Skeletal muscle satellite cell (primary cell): ENCODE data around the gene FLNC.

Experiments
- H3K27me3 ChIP-seq: 2 replicates; pipeline ENCODE4 v1.7.0; 2013; ENCODE audit warnings: low read length; ENCODE audit not compliant: control insufficient read depth, insufficient read depth
- H3K36me3 ChIP-seq: 2 replicates; pipeline ENCODE4 v1.7.0; 2013; ENCODE audit warnings: mild to moderate bottlenecking, control low read depth, low read length; ENCODE audit not compliant: insufficient read depth
- H3K4me1 ChIP-seq: 2 replicates; pipeline ENCODE4 v1.7.0; 2013; ENCODE audit warnings: low read length; ENCODE audit not compliant: control insufficient read depth, insufficient read depth
- H3K4me2 ChIP-seq: 2 replicates; pipeline ENCODE4 v1.7.0; 2013; ENCODE audit warnings: mild to moderate bottlenecking, low read length
- H3K4me3 ChIP-seq: 2 replicates; pipeline ENCODE4 v1.7.0; 2013; ENCODE audit warnings: low read length
- H3K9ac ChIP-seq: 2 replicates; pipeline ENCODE4 v1.7.0; 2013; ENCODE audit warnings: mild to moderate bottlenecking, low read depth, low read length, moderate library complexity
- H3K9me3 ChIP-seq: replicated peaks from 2 replicates; pipeline ENCODE4 v1.7.0; 2013; ENCODE audit warnings: mild to moderate bottlenecking, control low read depth, low read length

FLNC gene

DNA sequence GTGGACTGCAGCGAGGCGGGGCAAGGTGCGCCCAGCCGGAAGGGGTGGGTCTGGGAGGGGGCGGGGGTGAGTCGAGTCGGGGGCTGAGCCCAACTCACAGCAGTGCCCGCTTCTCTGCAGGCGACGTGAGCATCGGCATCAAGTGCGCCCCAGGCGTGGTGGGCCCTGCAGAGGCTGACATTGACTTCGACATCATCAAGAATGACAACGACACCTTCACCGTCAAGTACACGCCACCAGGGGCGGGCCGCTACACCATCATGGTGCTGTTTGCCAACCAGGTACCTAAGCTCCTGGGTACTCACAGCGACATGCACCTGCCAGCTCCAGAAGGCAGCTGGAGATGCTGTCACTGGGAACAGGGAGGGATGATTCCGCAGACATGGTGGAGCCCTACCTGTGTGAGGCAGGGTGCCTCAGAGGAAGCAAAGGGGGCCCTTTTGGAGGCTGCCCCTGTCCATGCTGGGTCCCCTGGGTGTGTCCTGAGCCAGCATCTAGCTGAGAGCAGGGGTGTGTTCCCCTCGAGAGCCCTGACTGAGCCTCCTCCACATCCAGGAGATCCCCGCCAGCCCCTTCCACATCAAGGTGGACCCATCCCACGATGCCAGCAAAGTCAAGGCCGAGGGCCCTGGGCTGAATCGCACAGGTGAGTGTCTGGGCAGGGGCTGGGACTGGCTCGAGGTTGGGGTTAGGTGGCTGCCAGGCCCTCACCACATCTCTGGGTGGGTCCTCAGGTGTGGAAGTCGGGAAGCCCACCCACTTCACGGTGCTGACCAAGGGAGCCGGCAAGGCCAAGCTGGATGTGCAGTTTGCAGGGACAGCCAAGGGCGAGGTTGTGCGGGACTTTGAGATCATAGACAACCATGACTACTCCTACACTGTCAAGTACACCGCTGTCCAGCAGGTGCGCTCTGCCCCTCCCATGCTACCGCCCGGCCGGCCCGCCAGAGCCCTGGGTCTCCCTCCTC lies 12.8 kb downstream of the FLNC start:
- Histone ChIP-seq H3K36me3 (peaks cover 97% of the 10 kb centered on the region), H3K4me3 (no peak overlapping the region), H3K9ac (no peak overlapping the region), H3K4me2 (no peak overlapping the region), H3K4me1 (peaks cover 14% of the 10 kb centered on the region), H3K27me3 (no peaks in the 10 kb centered on the region), H3K9me3 (no peaks in the 10 kb centered on the region)

- peaks cover 14% of the 10 kb centered on the region for H3K4me1 ChIP-seq
- H3K4me2 ChIP-seq = no peak overlapping the region
- H3K9ac ChIP-seq = no peak overlapping the region
- peaks cover 95% of the 10 kb centered on the region for H3K36me3 ChIP-seq
- no peaks in the 10 kb centered on the region for H3K9me3 ChIP-seq
- no peaks in the 10 kb centered on the region for H3K27me3 ChIP-seq
- H3K4me3 ChIP-seq = no peak overlapping the region
Measured at GRCh38 chr7:128843938-128844621, 13.9 kb downstream of the FLNC start.

DNA sequence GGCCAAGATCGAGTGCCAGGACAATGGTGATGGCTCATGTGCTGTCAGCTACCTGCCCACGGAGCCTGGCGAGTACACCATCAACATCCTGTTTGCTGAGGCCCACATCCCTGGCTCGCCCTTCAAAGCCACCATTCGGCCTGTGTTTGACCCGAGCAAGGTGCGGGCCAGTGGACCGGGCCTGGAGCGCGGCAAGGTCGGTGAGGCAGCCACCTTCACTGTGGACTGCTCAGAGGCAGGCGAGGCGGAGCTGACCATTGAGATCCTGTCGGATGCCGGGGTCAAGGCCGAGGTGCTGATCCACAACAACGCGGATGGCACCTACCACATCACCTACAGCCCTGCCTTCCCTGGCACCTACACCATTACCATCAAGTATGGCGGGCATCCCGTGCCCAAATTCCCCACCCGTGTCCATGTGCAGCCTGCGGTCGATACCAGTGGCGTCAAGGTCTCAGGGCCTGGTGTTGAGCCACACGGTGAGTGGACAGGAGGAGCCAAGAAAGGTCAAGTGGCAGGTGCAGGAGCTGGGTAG lies 14.6 kb downstream of the FLNC start:
- Histone ChIP-seq H3K27me3 (no peaks in the 10 kb centered on the region), H3K9ac (no peak overlapping the region), H3K36me3 (peaks cover 95% of the 10 kb centered on the region), H3K4me1 (peaks cover 14% of the 10 kb centered on the region), H3K4me3 (no peak overlapping the region), H3K4me2 (no peak overlapping the region), H3K9me3 (no peaks in the 10 kb centered on the region)

GRCh38 chr7:128845475-128845874 lies 15.3 kb downstream of the FLNC start:
- Histone ChIP-seq H3K4me2 (no peak overlapping the region), H3K36me3 (peaks cover 95% of the 10 kb centered on the region), H3K4me1 (peaks cover 14% of the 10 kb centered on the region), H3K4me3 (no peak overlapping the region), H3K27me3 (no peaks in the 10 kb centered on the region), H3K9me3 (no peaks in the 10 kb centered on the region), H3K9ac (no peak overlapping the region)

DNA sequence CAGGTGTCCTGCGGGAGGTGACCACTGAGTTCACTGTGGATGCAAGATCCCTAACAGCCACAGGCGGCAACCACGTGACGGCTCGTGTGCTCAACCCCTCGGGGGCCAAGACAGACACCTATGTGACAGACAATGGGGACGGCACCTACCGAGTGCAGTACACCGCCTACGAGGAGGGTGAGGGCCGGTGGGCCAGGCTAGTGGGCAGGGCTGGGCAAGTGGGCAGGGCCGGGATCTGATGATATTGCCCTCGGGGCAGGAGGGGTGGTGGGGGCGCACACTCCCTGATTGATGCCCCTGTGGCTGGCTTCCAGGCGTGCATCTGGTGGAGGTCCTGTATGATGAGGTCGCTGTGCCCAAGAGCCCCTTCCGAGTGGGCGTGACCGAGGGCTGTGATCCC lies 15.8 kb downstream of the FLNC start:
- Histone ChIP-seq H3K4me1 (peaks cover 9% of the 10 kb centered on the region), H3K27me3 (no peaks in the 10 kb centered on the region), H3K9me3 (no peaks in the 10 kb centered on the region), H3K9ac (no peak overlapping the region), H3K4me3 (no peak overlapping the region), H3K4me2 (no peak overlapping the region), H3K36me3 (peaks cover 95% of the 10 kb centered on the region)

DNA sequence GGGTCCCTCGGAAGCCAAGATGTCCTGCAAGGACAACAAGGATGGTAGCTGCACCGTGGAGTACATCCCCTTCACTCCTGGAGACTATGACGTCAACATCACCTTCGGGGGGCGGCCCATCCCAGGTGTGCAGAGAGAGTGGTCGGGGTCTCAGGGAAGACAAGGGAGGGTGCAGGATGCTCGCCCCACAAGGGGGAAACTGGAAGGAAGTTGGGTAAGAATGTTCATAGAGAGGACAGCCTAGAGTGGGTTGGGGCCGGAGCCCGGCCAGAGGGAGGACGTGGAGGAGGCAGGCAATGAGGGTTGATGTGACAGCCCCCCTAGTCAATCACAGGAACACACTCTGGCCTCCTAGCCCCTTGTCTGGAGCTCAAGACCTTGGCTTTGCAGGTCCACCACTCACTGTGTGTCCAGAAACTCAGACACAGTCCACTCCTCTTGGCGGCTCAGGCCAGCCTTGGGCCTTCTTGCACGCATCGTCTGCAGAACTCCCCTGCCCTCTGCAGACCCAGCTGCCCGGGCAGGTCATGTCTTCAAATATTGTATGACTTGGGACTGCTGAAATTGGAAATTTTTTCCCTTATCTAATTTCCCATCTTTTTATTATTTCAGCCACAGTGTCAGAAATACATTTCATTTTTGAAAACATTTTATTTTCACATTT lies 16.7 kb downstream of the FLNC start:
- H3K4me1 ChIP-seq = peaks cover under 1% of the 10 kb centered on the region
- no peak overlapping the region for H3K4me3 ChIP-seq
- H3K9me3 ChIP-seq = no peaks in the 10 kb centered on the region
- H3K9ac ChIP-seq = no peak overlapping the region
- H3K4me2 ChIP-seq = no peak overlapping the region
- H3K27me3 ChIP-seq = no peaks in the 10 kb centered on the region
- peaks cover 92% of the 10 kb centered on the region for H3K36me3 ChIP-seq

DNA sequence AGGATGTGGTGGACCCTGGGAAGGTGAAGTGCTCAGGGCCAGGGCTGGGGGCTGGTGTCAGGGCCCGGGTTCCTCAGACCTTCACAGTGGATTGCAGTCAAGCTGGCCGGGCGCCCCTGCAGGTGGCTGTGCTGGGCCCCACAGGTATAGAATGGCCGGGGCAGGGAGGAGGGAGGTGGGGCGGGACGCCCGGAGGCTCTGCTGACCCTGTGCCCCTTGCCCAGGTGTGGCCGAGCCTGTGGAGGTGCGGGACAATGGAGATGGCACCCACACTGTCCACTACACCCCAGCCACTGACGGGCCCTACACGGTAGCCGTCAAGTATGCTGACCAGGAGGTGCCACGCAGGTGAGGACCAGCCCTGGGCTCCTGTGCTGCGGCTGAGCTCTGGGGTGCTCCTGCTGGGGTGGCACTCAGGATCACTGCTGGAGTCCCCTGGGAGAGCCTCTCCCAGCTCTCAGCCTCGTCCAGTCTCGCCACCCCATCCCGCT lies 17.6 kb downstream of the FLNC start:
- no peak overlapping the region for H3K4me2 ChIP-seq
- no peaks in the 10 kb centered on the region for H3K9me3 ChIP-seq
- H3K4me3 ChIP-seq = no peak overlapping the region
- H3K9ac ChIP-seq = no peak overlapping the region
- no peaks in the 10 kb centered on the region for H3K27me3 ChIP-seq
- H3K36me3 ChIP-seq = peaks cover 93% of the 10 kb centered on the region
- H3K4me1 ChIP-seq = no peaks in the 10 kb centered on the region

- Histone ChIP-seq H3K4me3 (no peak overlapping the region), H3K9ac (no peak overlapping the region), H3K36me3 (peaks cover 93% of the 10 kb centered on the region), H3K9me3 (no peaks in the 10 kb centered on the region), H3K4me1 (no peaks in the 10 kb centered on the region), H3K4me2 (no peak overlapping the region), H3K27me3 (no peaks in the 10 kb centered on the region)
Measured at GRCh38 chr7:128848289-128849155, 18.3 kb downstream of the FLNC start.

DNA sequence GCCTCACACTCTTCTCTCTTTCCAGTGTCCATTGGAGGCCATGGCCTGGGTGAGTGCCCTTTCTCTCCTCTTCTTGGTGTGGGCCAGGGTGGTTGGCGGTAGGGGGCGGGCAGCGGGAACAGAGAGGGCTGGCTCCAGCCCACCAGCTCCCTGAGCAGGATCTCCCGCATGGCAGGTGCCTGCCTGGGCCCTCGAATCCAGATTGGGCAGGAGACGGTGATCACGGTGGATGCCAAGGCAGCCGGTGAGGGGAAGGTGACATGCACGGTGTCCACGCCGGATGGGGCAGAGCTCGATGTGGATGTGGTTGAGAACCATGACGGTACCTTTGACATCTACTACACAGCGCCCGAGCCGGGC lies 18.9 kb downstream of the FLNC start:
- H3K4me1 ChIP-seq = no peaks in the 10 kb centered on the region
- peaks cover 93% of the 10 kb centered on the region for H3K36me3 ChIP-seq
- no peaks in the 10 kb centered on the region for H3K27me3 ChIP-seq
- no peak overlapping the region for H3K9ac ChIP-seq
- H3K4me3 ChIP-seq = no peak overlapping the region
- no peak overlapping the region for H3K4me2 ChIP-seq
- H3K9me3 ChIP-seq = no peaks in the 10 kb centered on the region

DNA sequence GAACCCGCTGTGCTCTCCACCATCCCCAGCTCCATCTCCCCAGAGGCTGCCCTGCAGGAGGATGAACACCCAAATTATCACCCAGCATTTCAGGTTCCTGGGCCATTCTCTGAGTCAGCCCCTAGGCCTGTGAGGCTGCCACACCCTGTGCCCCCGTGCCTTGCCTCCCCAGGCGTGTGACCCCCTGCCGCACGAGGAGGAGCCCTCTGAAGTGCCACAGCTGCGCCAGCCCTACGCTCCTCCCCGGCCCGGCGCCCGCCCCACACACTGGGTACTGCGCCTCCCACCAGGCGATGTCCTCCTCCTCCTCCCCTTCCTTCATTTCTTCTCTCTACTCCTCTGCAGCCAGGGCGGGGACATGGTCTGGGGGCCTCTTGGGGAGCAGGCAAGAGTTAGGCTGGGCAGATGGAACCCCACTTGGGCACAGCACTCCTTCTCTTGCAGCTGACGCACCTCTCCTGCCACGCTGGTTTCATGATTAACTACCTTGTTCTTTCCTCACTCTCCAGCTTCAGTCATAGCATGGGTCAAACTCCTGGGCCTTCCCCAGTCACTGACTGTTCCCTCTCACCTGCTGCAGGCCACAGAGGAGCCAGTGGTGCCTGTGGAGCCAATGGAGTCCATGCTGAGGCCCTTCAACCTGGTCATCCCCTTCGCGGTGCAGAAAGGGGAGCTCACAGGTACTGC lies 19.7 kb downstream of the FLNC start:
- H3K9me3 ChIP-seq = no peaks in the 10 kb centered on the region
- no peaks in the 10 kb centered on the region for H3K27me3 ChIP-seq
- H3K4me3 ChIP-seq = no peak overlapping the region
- H3K4me2 ChIP-seq = no peak overlapping the region
- H3K4me1 ChIP-seq = no peaks in the 10 kb centered on the region
- H3K9ac ChIP-seq = no peak overlapping the region
- H3K36me3 ChIP-seq = peaks cover 93% of the 10 kb centered on the region
